Thyroid gland (tissue), 4 donors: ENCODE results near the gene RUNX2. TPM values are rescaled to one million over a fixed set of nuclear protein-coding genes. Genes with fewer than 3 reads are reported as not detected.

Source experiments
- DNase-seq, 2 donors: peaks; one replicate each; pipeline ENCODE4 v3.0.0-alpha.2; 2019
- H3K27ac ChIP-seq, 3 donors: fragments of 200-600 bp; sonication (generic); 1 replicate in 2 of 3; 2 replicates in 1 of 3; pipeline ENCODE4 v1.5.1; 2016 to 2019; ENCODE audit warnings: mild to moderate bottlenecking in 1 of 3, moderate library complexity in 1 of 3
- H3K27me3 ChIP-seq: fragments of 200-600 bp; sonication (generic); one replicate; pipeline ENCODE4 v1.5.1; 2019
- H3K36me3 ChIP-seq, 2 donors: fragments of 200-600 bp; sonication (generic); one replicate each; pipeline ENCODE4 v1.5.1; 2016 to 2019
- H3K4me1 ChIP-seq, 2 donors: fragments of 200-600 bp; sonication (generic); one replicate each; pipeline ENCODE4 v1.5.1; 2017 to 2019
- H3K4me3 ChIP-seq, 3 donors: fragments of 200-600 bp; sonication (generic); replicated peaks in 1 of 3; 1 replicate in 2 of 3; 2 replicates in 1 of 3; pipeline ENCODE4 v1.5.1; 2016; ENCODE audit warnings: mild to moderate bottlenecking in 1 of 3
- H3K9me3 ChIP-seq: fragments of 200-600 bp; sonication (generic); one replicate; pipeline ENCODE4 v1.5.1; 2017
- POLR2A ChIP-seq, 2 donors: fragments of 450-650 bp; IDR thresholded peaks; one replicate each; pipeline ENCODE4 v1.6.1; 2017; ENCODE audit warnings: antibody characterized with exemption in 2 of 2, mild to moderate bottlenecking in 2 of 2, moderate library complexity in 1 of 2
- WGBS, 2 donors: methylation state at CpG; one replicate each; pipeline ENCODE4 v1.1.5; 2017; 5-methylcytosine and 5-hydroxymethylcytosine counted together
- intact Hi-C: fragments of 100-400 bp; cut with DNase I; formaldehyde crosslinking; loops from one replicate; pipeline ENCODE4 v1.15.1; 2023
- total RNA-seq, 4 donors: library from RNA; depleted of rRNA; stranded (reverse); fragments of >200 nt; gene quantifications; one replicate each; pipeline ENCODE4 v1.2.3, GENCODE V29; 2016
- TF ChIP-seq, protein P1 (sequence below), 6 experiments: fragments of 200-600 bp in 3 of 6; fragments of 450-650 bp in 3 of 6; sonication (generic) in 3 of 6; IDR thresholded peaks; one replicate each; pipeline ENCODE4 v1.5.1; 2016 to 2019; ENCODE audit warnings: antibody characterized with exemption in 6 of 6, mild to moderate bottlenecking in 2 of 6, inconsistent platforms in 1 of 6, moderate library complexity in 1 of 6

Gene RUNX2
- total RNA-seq, 4 donors from 2014 or later, result 1.6 to 4.2 (median 2.7) TPM

DNA sequence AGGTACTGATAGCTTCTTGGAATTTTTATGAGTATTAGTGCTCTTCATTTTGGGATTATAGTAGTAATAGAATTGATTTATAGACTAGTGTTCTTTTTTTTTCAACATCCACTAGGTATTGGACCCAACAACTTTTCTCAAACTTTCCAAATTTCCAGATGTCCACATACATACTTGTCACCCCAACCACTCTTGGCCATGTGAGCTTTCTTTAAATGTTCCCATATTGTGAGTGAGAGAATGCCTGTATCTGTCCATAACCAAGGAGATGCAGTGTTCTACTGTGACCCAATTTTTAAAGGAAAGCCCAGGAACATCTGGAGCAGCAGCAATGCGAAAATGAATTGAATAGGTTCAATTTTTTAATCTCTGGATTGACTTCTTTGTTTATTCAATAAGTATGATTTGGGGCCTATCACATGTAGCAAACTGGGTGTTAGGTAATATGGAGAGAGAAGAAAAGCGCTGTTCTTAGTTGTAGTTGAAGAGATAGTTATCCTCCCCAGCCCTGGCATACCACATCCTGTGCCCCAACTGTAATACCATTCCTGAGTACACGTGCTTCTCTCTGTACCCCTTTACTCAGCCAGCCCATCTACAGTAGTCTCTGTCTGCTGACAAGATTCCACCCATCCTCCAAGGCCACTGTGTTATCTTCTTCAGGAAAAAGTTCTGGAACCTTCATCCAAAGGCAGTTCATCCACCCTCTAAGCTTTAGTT lies 166.4 kb downstream of the RUNX2 start:
- Histone ChIP-seq H3K36me3 (no peaks in the 10 kb centered on the region), H3K4me3 (no peak overlapping the region), H3K27ac (no peak overlapping the region), H3K9me3 (no peaks in the 10 kb centered on the region), H3K4me1 (no peaks in the 10 kb centered on the region), H3K27me3 (no peaks in the 10 kb centered on the region)
- DNase-seq, result no peak
- WGBS, 2 donors, result 83 to 87% methylated on average over 3 of the region's 3 CpGs
- intact Hi-C loops, result no loop called here
- TF ChIP-seq, protein P1, sequence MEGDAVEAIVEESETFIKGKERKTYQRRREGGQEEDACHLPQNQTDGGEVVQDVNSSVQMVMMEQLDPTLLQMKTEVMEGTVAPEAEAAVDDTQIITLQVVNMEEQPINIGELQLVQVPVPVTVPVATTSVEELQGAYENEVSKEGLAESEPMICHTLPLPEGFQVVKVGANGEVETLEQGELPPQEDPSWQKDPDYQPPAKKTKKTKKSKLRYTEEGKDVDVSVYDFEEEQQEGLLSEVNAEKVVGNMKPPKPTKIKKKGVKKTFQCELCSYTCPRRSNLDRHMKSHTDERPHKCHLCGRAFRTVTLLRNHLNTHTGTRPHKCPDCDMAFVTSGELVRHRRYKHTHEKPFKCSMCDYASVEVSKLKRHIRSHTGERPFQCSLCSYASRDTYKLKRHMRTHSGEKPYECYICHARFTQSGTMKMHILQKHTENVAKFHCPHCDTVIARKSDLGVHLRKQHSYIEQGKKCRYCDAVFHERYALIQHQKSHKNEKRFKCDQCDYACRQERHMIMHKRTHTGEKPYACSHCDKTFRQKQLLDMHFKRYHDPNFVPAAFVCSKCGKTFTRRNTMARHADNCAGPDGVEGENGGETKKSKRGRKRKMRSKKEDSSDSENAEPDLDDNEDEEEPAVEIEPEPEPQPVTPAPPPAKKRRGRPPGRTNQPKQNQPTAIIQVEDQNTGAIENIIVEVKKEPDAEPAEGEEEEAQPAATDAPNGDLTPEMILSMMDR (IDR thresholded peaks at IDR 0.05), result no peak
- no peak for TF ChIP-seq POLR2A (IDR thresholded peaks at IDR 0.05)

DNA sequence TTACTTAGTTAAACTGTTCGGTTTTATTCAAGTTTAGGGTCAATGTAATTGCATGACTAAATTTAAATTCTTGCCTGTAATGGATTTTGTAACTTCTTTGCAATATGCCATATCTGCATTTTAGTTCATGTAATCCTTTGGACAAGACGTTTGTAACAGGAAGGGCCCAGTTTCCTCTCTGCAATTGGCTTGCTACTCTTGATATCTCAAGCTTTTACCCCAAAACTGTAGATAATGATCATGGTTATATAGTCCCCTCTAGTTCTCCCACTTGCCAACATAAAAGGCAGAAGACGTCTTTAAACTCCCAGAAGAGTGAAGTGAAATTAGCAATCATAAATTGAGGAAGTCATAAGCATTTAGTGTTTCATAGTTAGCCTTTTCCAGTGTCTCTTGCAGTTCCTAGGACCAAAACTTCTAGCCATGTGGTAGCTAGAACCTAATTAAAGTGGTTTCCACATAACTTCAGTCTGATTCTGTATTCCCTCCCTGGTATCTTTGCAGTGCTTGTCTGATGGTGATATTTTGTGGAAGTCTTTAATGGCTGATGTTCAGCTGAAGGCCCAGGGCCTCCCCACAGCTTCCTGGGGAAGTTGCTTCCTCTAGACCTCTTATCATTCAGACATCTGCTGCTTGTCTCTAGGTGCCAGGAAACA lies 167.4 kb downstream of the RUNX2 start:
- 73 to 82% methylated on average over 3 of the region's 3 CpGs for WGBS, 2 donors
- intact Hi-C loops, result no loop called here
- H3K27me3 ChIP-seq, result no peaks in the 10 kb centered on the region
- H3K36me3 ChIP-seq, result no peaks in the 10 kb centered on the region
- H3K4me1 ChIP-seq, result no peaks in the 10 kb centered on the region
- TF ChIP-seq, protein P1 (IDR thresholded peaks at IDR 0.05), result no peak
- TF ChIP-seq POLR2A (IDR thresholded peaks at IDR 0.05), result no peak
- H3K9me3 ChIP-seq, result no peaks in the 10 kb centered on the region
- no peak for DNase-seq
- no peak overlapping the region for H3K27ac ChIP-seq
- no peak overlapping the region for H3K4me3 ChIP-seq

DNA sequence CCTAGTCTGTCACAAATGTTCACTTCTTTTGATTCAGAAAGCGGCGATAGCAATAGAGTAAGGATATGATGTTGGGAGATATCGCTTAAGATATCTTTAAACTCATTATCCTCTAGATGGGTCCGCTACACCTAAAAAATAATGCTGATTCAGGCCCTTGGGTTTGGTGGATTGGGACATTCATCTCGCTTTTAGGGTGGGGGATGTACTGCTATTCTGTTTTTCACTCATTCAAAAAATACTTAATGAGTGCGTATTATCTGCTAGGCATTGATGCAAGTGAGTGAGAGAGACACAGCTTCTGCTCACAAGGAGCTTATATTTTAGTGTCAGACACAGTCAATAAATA lies 167.9 kb downstream of the RUNX2 start:
- no peak overlapping the region for H3K27ac ChIP-seq
- no peak for TF ChIP-seq POLR2A (IDR thresholded peaks at IDR 0.05)
- TF ChIP-seq, protein P1 (IDR thresholded peaks at IDR 0.05), result no peak
- no peak for DNase-seq
- no peaks in the 10 kb centered on the region for H3K9me3 ChIP-seq
- H3K27me3 ChIP-seq, result no peaks in the 10 kb centered on the region
- no peak overlapping the region for H3K4me3 ChIP-seq
- intact Hi-C loops, result no loop called here
- WGBS, 2 donors, result 92 to 93% methylated on average over 6 of the region's 6 CpGs
- H3K4me1 ChIP-seq, result no peaks in the 10 kb centered on the region
- no peaks in the 10 kb centered on the region for H3K36me3 ChIP-seq

DNA sequence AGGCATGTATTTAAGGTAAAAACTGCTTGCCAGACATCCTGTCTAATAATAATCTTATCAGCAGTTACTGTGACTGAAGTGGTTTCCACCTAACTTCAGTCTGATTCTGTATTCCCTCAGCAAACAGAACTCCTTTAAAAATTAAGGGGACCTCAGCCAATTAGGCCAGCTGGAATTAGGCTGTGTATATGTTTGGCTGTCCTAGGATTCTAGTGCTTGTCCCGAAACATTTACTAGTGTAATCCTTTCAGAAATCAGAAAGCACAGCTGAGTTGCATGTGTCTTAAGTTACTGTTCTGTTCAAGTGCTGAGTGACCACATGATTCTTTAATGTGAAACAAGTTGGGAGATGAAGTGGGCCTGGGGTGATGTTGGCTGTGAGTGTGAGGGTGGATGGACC lies 170.5 kb downstream of the RUNX2 start:
- intact Hi-C loops, result no loop called here
- no peaks in the 10 kb centered on the region for H3K4me1 ChIP-seq
- no peaks in the 10 kb centered on the region for H3K27me3 ChIP-seq
- no peak overlapping the region for H3K27ac ChIP-seq
- no peaks in the 10 kb centered on the region for H3K9me3 ChIP-seq
- TF ChIP-seq POLR2A (IDR thresholded peaks at IDR 0.05), result no peak
- TF ChIP-seq, protein P1 (IDR thresholded peaks at IDR 0.05), result no peak
- no peak for DNase-seq
- 76 to 79% methylated on average over 1 of the region's 1 CpG for WGBS, 2 donors
- H3K36me3 ChIP-seq, result no peaks in the 10 kb centered on the region
- no peak overlapping the region for H3K4me3 ChIP-seq
